Uterus (tissue), 2 donors: ENCODE measurements around the gene SPATA16.

Source experiments
- POLR2A ChIP-seq, 2 donors: fragments of 450-650 bp; IDR thresholded peaks; one replicate each; pipeline ENCODE4 v1.6.1; 2016; ENCODE audit warnings: antibody characterized with exemption in 2 of 2, mild to moderate bottlenecking in 1 of 2, moderate library complexity in 1 of 2
- TF ChIP-seq, protein P1 (sequence below), 4 experiments: fragments of 200-600 bp in 2 of 4; fragments of 450-650 bp in 2 of 4; sonication (generic) in 2 of 4; IDR thresholded peaks; one replicate each; pipeline ENCODE4 v1.5.1; 2016 to 2019; ENCODE audit warnings: antibody characterized with exemption in 4 of 4, mild to moderate bottlenecking in 2 of 4, moderate library complexity in 1 of 4

DNA sequence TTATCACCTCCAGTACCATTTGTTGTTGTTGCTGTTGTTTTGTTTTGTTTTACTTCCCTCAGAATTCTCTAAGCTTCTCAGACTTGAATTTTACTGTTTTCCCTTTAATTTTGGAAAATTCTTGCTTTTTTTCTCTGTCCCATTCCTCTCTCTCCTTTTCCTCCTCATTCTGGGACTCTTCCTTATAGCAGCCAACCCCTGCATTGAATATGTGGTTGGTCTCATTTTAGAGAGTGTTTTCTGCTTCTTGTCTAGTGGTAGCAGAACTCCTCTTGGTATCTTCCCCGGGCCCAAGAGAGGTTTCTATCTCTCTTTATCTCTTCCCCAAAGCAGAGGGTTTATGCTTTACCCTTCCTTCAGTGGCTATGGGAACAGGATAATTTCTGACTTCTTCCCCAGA lies 113.6 kb downstream of the SPATA16 start:
- TF ChIP-seq, protein P1, sequence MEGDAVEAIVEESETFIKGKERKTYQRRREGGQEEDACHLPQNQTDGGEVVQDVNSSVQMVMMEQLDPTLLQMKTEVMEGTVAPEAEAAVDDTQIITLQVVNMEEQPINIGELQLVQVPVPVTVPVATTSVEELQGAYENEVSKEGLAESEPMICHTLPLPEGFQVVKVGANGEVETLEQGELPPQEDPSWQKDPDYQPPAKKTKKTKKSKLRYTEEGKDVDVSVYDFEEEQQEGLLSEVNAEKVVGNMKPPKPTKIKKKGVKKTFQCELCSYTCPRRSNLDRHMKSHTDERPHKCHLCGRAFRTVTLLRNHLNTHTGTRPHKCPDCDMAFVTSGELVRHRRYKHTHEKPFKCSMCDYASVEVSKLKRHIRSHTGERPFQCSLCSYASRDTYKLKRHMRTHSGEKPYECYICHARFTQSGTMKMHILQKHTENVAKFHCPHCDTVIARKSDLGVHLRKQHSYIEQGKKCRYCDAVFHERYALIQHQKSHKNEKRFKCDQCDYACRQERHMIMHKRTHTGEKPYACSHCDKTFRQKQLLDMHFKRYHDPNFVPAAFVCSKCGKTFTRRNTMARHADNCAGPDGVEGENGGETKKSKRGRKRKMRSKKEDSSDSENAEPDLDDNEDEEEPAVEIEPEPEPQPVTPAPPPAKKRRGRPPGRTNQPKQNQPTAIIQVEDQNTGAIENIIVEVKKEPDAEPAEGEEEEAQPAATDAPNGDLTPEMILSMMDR (IDR thresholded peaks at IDR 0.05) = no peak
- TF ChIP-seq POLR2A (IDR thresholded peaks at IDR 0.05) = no peak
